Esophagus muscularis mucosa (tissue), 4 donors: ENCODE results near the gene FGFRL1. TPM values are rescaled to one million over a fixed set of nuclear protein-coding genes. Genes with fewer than 3 reads are reported as not detected.

ENCODE experiments used
- DNase-seq: peaks from one replicate; pipeline ENCODE4 v3.0.0-alpha.2; 2017; ENCODE audit errors: extremely low spot score
- H3K27ac ChIP-seq, 4 donors: fragments of 200-600 bp; sonication (generic); replicated peaks in 1 of 4; 1 replicate in 3 of 4; 2 replicates in 1 of 4; pipeline ENCODE4 v1.5.1; 2016 to 2019; ENCODE audit warnings: mild to moderate bottlenecking in 1 of 4
- H3K27me3 ChIP-seq, 4 donors: fragments of 200-600 bp; sonication (generic); one replicate each; pipeline versions ENCODE4 v1.5.1 to v1.6.0; 2016 to 2019
- H3K36me3 ChIP-seq, 4 donors: fragments of 200-600 bp; sonication (generic); one replicate each; pipeline ENCODE4 v1.5.1; 2016 to 2019
- H3K4me1 ChIP-seq, 4 donors: fragments of 200-600 bp; sonication (generic); one replicate each; pipeline ENCODE4 v1.5.1; 2016 to 2019
- H3K4me3 ChIP-seq, 4 donors: fragments of 200-600 bp; sonication (generic); 1 replicate in 2 of 4; 2 replicates in 2 of 4; pipeline ENCODE4 v1.5.1; 2016 to 2019; ENCODE audit warnings: mild to moderate bottlenecking in 4 of 4, moderate library complexity in 1 of 4
- H3K9me3 ChIP-seq, 4 donors: fragments of 200-600 bp; sonication (generic); 1 replicate in 3 of 4; 2 replicates in 1 of 4; pipeline ENCODE4 v1.5.1; 2016 to 2019
- EP300 ChIP-seq: sonication (generic); formaldehyde crosslinking; IDR thresholded peaks from one replicate; pipeline ENCODE4 v1.6.1; 2017; ENCODE audit warnings: antibody characterized with exemption
- POLR2A ChIP-seq: fragments of 450-650 bp; IDR thresholded peaks from one replicate; pipeline ENCODE4 v1.6.1; 2017; ENCODE audit warnings: antibody characterized with exemption, moderate library complexity, mild to moderate bottlenecking, low read depth
- POLR2AphosphoS5 ChIP-seq, 2 donors: sonication (generic); formaldehyde crosslinking; IDR thresholded peaks; one replicate each; pipeline ENCODE4 v1.6.1; 2017; ENCODE audit warnings: antibody characterized with exemption in 2 of 2
- WGBS: methylation state at CpG from one replicate; pipeline ENCODE4 v1.1.5; 2018; 5-methylcytosine and 5-hydroxymethylcytosine counted together
- intact Hi-C: fragments of 100-400 bp; cut with DNase I; formaldehyde crosslinking; loops from one replicate; pipeline ENCODE4 v1.15.1; 2023
- total RNA-seq, 4 donors: library from RNA; depleted of rRNA; stranded (reverse); fragments of >200 nt; gene quantifications; one replicate each; pipeline versions ENCODE4 v1.1.0 to v1.2.1, GENCODE V29; 2016
- TF ChIP-seq, protein P1 (sequence below), 3 experiments: fragments of 200-600 bp in 2 of 3; fragments of 450-650 bp in 1 of 3; sonication (generic) in 2 of 3; IDR thresholded peaks; one replicate each; pipeline ENCODE4 v1.5.1; 2017 to 2019; ENCODE audit warnings: antibody characterized with exemption in 3 of 3, mild to moderate bottlenecking in 2 of 3, moderate library complexity in 1 of 3

The FGFRL1 gene
- total RNA-seq, 4 donors from 2014 or later, result 22.0 to 54.2 (median 32.5) TPM

DNA sequence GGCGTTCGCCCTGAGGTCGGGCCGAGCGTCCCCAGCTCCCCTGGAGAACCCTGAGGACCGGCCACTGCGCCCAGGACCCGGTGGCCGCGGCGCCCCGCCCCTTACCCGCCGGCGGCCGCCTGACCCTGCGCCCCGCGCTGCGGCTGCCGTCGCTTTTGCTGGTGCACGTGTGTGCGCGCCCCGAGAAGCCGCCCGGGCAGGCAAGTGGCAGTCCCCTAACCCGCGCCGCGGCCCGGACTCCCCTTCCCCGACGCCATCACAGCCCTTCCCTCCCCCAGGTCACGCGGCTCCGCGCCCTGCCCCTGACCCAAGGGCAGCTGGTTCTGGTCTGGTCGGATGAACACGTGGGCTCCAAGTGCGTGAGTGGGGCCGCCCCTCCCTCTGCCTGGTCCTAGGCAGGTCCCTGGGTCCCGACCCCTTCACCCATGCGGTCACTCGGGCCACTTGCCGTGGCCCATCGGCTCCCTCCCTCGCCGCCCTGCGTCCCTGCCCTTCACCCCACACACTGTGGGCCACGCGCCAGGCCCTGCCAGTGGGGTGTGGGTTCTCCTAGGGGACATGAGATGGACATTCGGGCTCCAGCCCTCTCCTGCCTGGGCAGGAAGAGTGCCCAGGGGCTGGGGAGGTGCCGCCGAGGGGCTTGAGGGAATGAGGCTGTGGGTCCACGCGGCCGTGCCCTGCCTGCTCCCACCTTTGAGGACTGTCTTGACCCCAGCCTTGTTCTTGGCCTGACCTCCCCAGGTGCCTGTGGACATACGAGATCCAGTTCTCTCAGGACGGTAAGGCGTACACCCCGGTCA is 8.0 kb upstream of the FGFRL1 start:
- peak overlapping the region in 3 of 4 donors; percentile 7 to 34 (median 22) for H3K4me3 ChIP-seq
- intact Hi-C loops, result no loop called here
- peaks cover 12 to 25% (median 21%) of the 10 kb centered on the region in 4 donors for H3K4me1 ChIP-seq
- no peak overlapping the region for H3K27ac ChIP-seq
- H3K27me3 ChIP-seq, result peaks cover 13 to 98% (median 54%) of the 10 kb centered on the region in 4 donors
- H3K36me3 ChIP-seq, result no peaks in the 10 kb centered on the region
- TF ChIP-seq, protein P1, sequence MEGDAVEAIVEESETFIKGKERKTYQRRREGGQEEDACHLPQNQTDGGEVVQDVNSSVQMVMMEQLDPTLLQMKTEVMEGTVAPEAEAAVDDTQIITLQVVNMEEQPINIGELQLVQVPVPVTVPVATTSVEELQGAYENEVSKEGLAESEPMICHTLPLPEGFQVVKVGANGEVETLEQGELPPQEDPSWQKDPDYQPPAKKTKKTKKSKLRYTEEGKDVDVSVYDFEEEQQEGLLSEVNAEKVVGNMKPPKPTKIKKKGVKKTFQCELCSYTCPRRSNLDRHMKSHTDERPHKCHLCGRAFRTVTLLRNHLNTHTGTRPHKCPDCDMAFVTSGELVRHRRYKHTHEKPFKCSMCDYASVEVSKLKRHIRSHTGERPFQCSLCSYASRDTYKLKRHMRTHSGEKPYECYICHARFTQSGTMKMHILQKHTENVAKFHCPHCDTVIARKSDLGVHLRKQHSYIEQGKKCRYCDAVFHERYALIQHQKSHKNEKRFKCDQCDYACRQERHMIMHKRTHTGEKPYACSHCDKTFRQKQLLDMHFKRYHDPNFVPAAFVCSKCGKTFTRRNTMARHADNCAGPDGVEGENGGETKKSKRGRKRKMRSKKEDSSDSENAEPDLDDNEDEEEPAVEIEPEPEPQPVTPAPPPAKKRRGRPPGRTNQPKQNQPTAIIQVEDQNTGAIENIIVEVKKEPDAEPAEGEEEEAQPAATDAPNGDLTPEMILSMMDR (IDR thresholded peaks at IDR 0.05), result no peak
- TF ChIP-seq POLR2A, result no peak
- no peak for TF ChIP-seq POLR2AphosphoS5 (IDR thresholded peaks at IDR 0.05)
- TF ChIP-seq EP300, result no peak
- 19% methylated on average over 26 of the region's 63 CpGs for WGBS
- no peaks in the 10 kb centered on the region for H3K9me3 ChIP-seq
- DNase-seq, result no peak

DNA sequence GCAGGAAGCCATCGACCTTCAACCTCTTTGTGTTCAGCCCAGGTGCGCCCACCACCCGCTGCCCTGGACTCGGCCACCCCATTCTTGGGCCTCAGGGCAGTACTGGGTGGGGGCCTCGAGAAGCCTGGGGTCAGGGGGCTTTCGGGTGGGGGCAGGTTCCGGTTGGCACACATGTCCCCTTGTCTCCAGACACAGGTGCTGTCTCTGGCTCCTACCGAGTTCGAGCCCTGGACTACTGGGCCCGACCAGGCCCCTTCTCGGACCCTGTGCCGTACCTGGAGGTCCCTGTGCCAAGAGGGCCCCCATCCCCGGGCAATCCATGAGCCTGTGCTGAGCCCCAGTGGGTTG is 7.4 kb upstream of the FGFRL1 start:
- Histone ChIP-seq H3K27me3 (peaks cover 13 to 97% (median 54%) of the 10 kb centered on the region in 4 donors), H3K4me1 (peaks cover 18 to 29% (median 27%) of the 10 kb centered on the region in 4 donors), H3K9me3 (no peaks in the 10 kb centered on the region), H3K27ac (no peak overlapping the region), H3K36me3 (no peaks in the 10 kb centered on the region), H3K4me3 (no peak overlapping the region)
- TF ChIP-seq EP300 (no peak), POLR2A (no peak), POLR2AphosphoS5 (IDR thresholded peaks at IDR 0.05) (no peak)
- TF ChIP-seq, protein P1 (IDR thresholded peaks at IDR 0.05), result no peak
- intact Hi-C loops, result no loop called here
- no peak for DNase-seq
- 77% methylated on average over 10 of the region's 13 CpGs for WGBS

DNA sequence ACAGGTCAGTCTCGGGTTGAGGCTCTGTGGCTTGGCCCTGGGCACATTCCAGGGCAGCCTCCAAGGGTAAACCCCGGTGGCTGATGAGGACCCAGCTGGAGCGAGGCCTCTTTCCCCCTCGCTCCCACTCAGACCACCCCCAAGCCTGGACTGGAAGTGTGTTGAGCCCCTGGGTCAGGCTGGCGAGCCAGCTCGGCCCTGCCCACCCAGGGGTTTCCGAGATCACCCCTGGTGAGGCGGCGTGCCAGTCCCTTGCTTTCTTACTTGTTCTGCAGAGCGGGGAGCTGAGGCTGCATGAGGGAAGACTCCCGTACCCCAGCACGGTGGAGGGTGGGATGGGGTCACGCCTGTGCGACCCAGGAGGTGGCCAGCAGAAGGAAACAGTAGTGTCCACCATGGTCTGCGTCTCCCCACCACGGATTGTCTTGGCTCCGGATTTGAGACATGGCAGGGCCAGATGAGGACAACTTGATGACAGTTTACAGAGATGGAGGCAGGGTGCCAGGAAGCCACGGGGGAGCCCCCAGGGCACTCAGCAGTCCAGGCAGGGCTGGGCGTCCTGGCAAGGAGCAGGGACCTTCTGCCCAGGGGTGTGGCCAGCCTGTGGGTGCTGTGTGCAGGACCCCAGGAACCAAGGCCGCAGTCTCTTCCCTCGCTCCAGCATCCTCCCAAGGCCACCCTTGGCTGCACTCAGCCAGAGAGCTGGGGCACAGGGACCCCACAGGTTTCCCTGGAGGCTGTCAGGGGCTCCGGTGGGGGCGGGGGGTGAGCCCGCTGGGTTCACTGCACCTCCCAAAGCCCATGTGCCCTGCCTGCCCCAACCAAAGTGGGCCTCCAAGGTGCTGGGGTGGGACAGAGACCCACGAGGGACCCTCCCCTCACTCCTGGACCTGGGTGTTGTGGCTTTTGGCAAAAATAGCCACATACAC is 6.6 kb upstream of the FGFRL1 start:
- no peaks in the 10 kb centered on the region for H3K36me3 ChIP-seq
- TF ChIP-seq POLR2AphosphoS5 (IDR thresholded peaks at IDR 0.05), result no peak
- no peak for TF ChIP-seq POLR2A
- TF ChIP-seq, protein P1 (IDR thresholded peaks at IDR 0.05), result no peak
- TF ChIP-seq EP300, result no peak
- no peak for DNase-seq
- H3K4me1 ChIP-seq, result peaks cover 19 to 33% (median 30%) of the 10 kb centered on the region in 4 donors
- H3K9me3 ChIP-seq, result no peaks in the 10 kb centered on the region
- no peak overlapping the region for H3K27ac ChIP-seq
- intact Hi-C loops, result no loop called here
- no peak overlapping the region for H3K4me3 ChIP-seq
- peaks cover 13 to 89% (median 54%) of the 10 kb centered on the region in 4 donors for H3K27me3 ChIP-seq
- 80% methylated on average over 20 of the region's 25 CpGs for WGBS

DNA sequence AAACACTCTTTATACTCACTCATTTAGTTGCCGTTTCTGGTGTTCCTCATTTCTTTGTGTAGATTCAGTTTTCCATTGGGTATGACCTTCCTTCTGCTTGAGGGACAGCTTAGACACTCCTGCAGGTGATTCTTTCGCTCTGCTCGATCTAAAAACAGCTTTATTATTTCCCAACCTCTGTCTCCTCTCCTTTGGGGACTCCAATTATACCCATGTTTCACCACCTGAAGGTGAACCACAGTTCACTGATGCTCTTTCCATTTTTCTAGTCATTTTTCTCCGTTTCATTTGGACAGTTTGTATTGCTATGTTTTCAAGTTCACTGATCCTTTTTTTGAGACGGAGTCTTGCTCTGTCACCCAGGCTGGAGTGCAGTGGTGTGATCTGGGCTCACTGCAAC is 4.6 kb upstream of the FGFRL1 start:
- peaks cover 31 to 43% (median 42%) of the 10 kb centered on the region in 4 donors for H3K4me1 ChIP-seq
- no peaks in the 10 kb centered on the region for H3K9me3 ChIP-seq
- WGBS, result 85% methylated on average over 5 of the region's 5 CpGs
- no peaks in the 10 kb centered on the region for H3K36me3 ChIP-seq
- DNase-seq, result no peak
- TF ChIP-seq EP300 (no peak), POLR2AphosphoS5 (IDR thresholded peaks at IDR 0.05) (no peak), POLR2A (no peak)
- TF ChIP-seq, protein P1 (IDR thresholded peaks at IDR 0.05), result no peak
- H3K4me3 ChIP-seq, result no peak overlapping the region
- peaks cover 12 to 69% (median 39%) of the 10 kb centered on the region in 4 donors for H3K27me3 ChIP-seq
- no peak overlapping the region for H3K27ac ChIP-seq
- intact Hi-C loops, result no loop called here
